Small intestine (tissue), 7 donors: ENCODE results near the gene NUP214. TPM values are rescaled to one million over a fixed set of nuclear protein-coding genes. Genes with fewer than 3 reads are reported as not detected.
A peak's percentile ranks its signal among the peaks of the same experiment; 100 is the strongest.

Experiments used
- DNase-seq, 2 donors: peaks; one replicate each; pipeline versions ENCODE4 v3.0.0 to v3.0.0-alpha.2; 2013
- FAIRE-seq: peaks from 2 replicates; lab custom pipeline; 2012; peaks lifted over from hg19 to GRCh38; lab: Jason Lieb, UNC
- H3K27ac ChIP-seq, 3 donors: one replicate each; pipeline ENCODE4 v1.5.1; 2013; ENCODE audit warnings: low read length in 2 of 3, mild to moderate bottlenecking in 2 of 3, control low read depth in 1 of 3, inconsistent platforms in 1 of 3, low read depth in 1 of 3, moderate library complexity in 1 of 3
- H3K27me3 ChIP-seq, 3 donors: one replicate each; pipeline ENCODE4 v1.6.1; 2013; ENCODE audit warnings: low read length in 3 of 3, inconsistent platforms in 1 of 3; ENCODE audit not compliant: control insufficient read depth in 3 of 3, insufficient read depth in 3 of 3
- H3K36me3 ChIP-seq, 3 donors: one replicate each; pipeline ENCODE4 v1.6.1; 2013; ENCODE audit warnings: low read length in 3 of 3, inconsistent platforms in 1 of 3, low read depth in 1 of 3, mild to moderate bottlenecking in 1 of 3, moderate library complexity in 1 of 3; ENCODE audit not compliant: control insufficient read depth in 3 of 3, insufficient read depth in 2 of 3
- H3K4me1 ChIP-seq, 3 donors: one replicate each; pipeline ENCODE4 v1.6.1; 2013; ENCODE audit warnings: low read length in 2 of 3, inconsistent platforms in 1 of 3, low read depth in 1 of 3, mild to moderate bottlenecking in 1 of 3, moderate library complexity in 1 of 3; ENCODE audit not compliant: control insufficient read depth in 3 of 3, insufficient read depth in 2 of 3
- H3K4me3 ChIP-seq, 3 donors: one replicate each; pipeline ENCODE4 v1.5.1; 2013; ENCODE audit warnings: low read length in 3 of 3, control low read depth in 1 of 3, inconsistent platforms in 1 of 3, low read depth in 1 of 3, mild to moderate bottlenecking in 1 of 3, moderate library complexity in 1 of 3
- H3K9me3 ChIP-seq, 2 donors: one replicate each; pipeline ENCODE4 v1.6.1; 2013; ENCODE audit warnings: low read depth in 1 of 2, low read length in 1 of 2; ENCODE audit not compliant: control insufficient read depth in 2 of 2, insufficient read depth in 1 of 2
- WGBS, 3 donors: extraction: QIAGEN DNeasy Blood & Tissue Kit; methylation state at CpG; one replicate each; pipeline ENCODE4 v1.1.7; 2013; 5-methylcytosine and 5-hydroxymethylcytosine counted together
- polyA plus RNA-seq, 4 donors: library from polyadenylated mRNA; stranded (reverse) in 3 of 4; unstranded in 1 of 4; fragments of 200-250 nt in 3 of 4; fragments of 120-200 nt in 1 of 4; gene quantifications; one replicate each; pipeline versions ENCODE4 v1.2.1 to v1.2.3, GENCODE V29; 2013
- donor health status: healthy with polysubstance abuse.
- donor health status: control.
- donor health status: control.
- donor health status: Bipolar disorder and iron deficiency.
- donor health status: healthy.

NUP214 gene
- polyA plus RNA-seq, 4 donors = 16.7 to 49.7 (median 37.3) TPM

DNA sequence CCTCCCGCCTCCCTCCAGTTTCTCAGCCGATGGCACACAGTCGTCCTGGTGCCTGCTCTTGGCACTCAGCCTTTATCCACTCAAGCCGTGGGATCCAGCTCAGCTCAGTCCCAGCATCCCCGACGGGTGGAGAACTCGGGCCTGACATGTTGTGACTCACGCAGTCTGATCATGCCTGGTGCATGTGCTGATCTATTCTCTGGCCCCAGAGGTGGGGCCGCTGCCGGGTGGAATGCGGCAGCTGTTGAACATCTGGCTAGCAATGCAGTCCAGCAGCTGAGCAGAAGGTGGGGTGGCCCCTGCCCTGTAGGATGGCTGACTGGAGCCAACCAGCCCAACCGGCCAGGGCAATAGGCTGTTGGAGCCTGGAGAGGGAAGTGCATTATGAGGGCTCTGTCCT is 30.8 kb upstream of the NUP214 start:
- Histone ChIP-seq H3K27me3 (peaks cover 0 to 46% (median 18%) of the 10 kb centered on the region in 3 donors), H3K9me3 (no peaks in the 10 kb centered on the region), H3K4me3 (no peak overlapping the region), H3K36me3 (no peaks in the 10 kb centered on the region), H3K4me1 (no peaks in the 10 kb centered on the region), H3K27ac (no peak overlapping the region)
- 40 to 51% (median 40%) methylated on average over 12 of the region's 12 CpGs for WGBS, 3 donors
- DNase-seq = no peak
- FAIRE-seq = no peak

DNA sequence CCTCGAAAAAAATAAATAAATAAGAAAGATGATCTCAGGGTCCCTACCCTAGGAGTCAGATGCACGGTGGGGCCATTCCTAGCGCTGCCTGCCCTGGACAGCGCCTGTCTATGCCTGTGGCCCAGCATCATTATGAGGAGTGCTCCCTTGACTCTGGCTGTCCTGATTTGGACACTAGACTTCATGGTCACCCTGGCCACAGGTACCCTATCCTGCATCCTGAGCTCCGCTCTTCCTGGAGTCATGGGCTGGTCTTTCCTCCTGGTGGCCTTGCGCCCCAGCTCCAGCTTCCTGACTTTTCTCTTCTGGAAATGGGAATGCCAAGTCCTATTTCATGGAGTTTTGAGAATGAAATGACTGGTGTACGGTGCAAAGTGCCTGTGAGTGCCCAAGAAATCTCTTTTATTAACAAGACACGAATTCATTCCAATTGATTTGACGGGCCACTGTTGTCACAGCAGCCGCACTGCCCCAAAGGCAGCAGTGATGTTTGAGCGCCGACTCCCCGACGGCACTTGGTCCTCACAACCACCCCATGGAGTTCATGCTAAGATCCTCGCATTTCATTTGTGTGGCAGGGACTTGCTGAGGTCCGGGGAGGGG is 29.6 kb upstream of the NUP214 start:
- no peak for DNase-seq
- no peaks in the 10 kb centered on the region for H3K4me1 ChIP-seq
- 32 to 35% (median 34%) methylated on average over 16 of the region's 16 CpGs for WGBS, 3 donors
- H3K27me3 ChIP-seq = peaks cover 0 to 46% (median 18%) of the 10 kb centered on the region in 3 donors
- no peak for FAIRE-seq
- no peak overlapping the region for H3K27ac ChIP-seq
- peak overlapping the region in 1 of 3 donors; percentile 36 for H3K4me3 ChIP-seq
- no peaks in the 10 kb centered on the region for H3K36me3 ChIP-seq
- H3K9me3 ChIP-seq = no peaks in the 10 kb centered on the region

DNA sequence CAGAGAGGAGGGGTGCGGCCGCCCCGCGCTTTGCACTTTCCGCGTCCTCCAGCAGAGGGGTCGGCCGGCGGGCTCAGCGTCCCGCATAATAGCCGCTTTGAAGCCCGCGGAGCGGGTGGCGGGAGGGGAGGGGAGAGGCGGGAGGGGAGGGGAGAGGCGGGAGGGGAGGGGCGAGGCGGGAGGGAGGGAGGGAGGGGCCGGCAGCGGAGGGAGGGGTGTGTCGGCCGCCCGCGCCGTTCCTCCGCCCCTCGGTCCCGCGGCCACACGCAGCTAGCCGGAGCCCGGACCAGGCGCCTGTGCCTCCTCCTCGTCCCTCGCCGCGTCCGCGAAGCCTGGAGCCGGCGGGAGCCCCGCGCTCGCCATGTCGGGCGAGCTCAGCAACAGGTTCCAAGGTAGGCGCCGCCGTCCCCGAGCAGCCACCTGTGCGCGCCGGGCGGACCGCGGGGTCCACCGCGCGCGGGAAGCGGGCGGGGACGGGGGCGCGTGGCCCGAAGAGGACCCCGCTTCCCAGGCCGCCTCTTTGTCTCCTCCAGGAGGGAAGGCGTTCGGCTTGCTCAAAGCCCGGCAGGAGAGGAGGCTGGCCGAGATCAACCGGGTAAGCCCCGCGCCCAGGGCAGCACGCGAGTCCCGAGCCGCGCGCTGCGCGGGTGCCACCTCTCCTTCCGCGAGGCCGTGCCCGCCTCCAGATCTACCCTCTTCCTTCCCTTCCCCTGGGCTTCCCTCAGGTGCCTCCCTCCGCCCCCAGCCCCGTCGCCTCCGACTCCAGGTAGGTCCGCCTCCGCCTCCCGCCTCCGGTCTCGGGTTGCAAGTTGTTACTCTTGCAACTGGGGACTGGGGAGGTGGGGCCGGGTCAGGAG is 28.9 kb upstream of the NUP214 start, which contains the start of gene AIF1L:
Gene AIF1L (plus strand): TSS at position 263 of the 857 bp plus-strand sequence. CDS start 99 bp downstream, at position 362.
- H3K27me3 ChIP-seq = peaks cover 0 to 46% (median 18%) of the 10 kb centered on the region in 3 donors
- 0 to 2% (median 1%) methylated on average over 52 to 95 of the region's 99 CpGs for WGBS, 3 donors

DNA sequence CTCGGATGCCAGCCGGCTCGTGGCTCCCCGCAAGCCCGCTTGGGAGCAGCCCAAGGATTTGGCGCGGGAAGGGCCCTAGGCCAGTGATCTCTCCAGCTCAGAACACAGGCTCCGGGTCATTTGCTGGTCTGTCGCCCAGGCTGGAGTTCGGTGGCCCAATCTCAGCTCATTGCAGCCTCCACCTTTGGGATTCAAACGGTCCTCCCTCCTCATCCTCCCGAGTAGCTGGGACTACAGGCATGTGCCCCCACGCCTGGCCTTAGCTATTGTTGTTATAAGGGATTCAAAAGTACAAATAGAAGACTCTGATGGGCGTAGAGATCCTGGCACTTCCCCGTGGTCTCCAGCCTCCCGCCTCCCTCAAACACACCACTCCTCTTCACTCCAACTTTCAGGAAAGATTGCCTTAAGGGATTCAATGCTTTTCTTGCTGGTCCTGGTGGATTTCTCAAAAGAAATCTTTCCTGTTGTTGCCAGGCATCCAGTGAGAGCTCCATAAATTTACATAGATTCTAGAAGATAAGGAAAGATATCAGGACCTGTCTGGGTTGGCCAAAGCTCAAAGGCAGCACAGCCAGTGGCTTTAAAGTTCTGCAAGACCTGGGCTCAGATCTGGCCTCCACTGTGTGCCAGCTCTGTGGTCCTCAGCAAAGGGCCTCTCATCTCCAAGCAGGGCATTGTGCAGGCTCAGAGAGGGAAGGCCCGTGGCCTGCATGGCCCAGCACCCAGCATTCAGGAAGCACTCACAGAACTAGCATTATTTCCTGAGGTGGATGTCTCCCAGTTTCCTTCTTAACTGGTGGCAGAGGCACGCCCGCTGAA is 28.0 kb upstream of the NUP214 start:
- Histone ChIP-seq H3K27ac (no peak overlapping the region), H3K36me3 (no peaks in the 10 kb centered on the region), H3K27me3 (peaks cover 0 to 46% (median 18%) of the 10 kb centered on the region in 3 donors), H3K4me1 (no peaks in the 10 kb centered on the region), H3K9me3 (no peaks in the 10 kb centered on the region), H3K4me3 (peak overlapping the region in 1 of 3 donors; percentile 15)
- no peak for FAIRE-seq
- WGBS, 3 donors = 23 to 33% (median 29%) methylated on average over 19 of the region's 19 CpGs
- DNase-seq = no peak

More for the DNA sequence above, 28.9 kb upstream of the NUP214 start, which contains the start of gene AIF1L:
- no peak within 1 kb of the TSS for H3K27ac ChIP-seq
- no peaks in the 10 kb centered on the region for H3K36me3 ChIP-seq
- no peaks in the 10 kb centered on the region for H3K4me1 ChIP-seq
- H3K9me3 ChIP-seq = no peaks in the 10 kb centered on the region
- no peak for FAIRE-seq
- peak; percentile 2 to 64 for DNase-seq
- H3K4me3 ChIP-seq = peak within 1 kb of the TSS in 2 of 3 donors; percentile 15 to 36

DNA sequence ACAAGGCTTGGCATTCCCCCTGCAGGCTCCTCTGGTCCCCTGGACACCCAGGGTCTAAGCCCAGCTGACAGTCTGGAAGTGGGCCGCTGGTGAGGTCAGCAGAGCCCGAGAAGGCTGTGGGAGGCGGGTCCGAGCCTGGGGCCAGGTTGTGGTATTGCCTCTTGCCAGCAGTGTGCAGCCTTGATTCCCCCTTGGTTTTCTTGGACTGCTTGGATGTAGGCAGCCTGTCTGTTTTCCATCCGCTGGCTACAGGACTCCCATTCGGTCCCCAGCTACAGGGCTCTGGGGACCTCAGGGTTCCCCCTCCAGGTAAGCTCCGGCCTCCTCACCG is 27.5 kb upstream of the NUP214 start:
- 80 to 82% (median 80%) methylated on average over 8 of the region's 8 CpGs for WGBS, 3 donors
- FAIRE-seq (no peak), DNase-seq (no peak)
- Histone ChIP-seq H3K4me3 (no peak overlapping the region), H3K9me3 (no peaks in the 10 kb centered on the region), H3K4me1 (no peaks in the 10 kb centered on the region), H3K36me3 (no peaks in the 10 kb centered on the region), H3K27me3 (peaks cover 0 to 46% (median 18%) of the 10 kb centered on the region in 3 donors), H3K27ac (no peak overlapping the region)

DNA sequence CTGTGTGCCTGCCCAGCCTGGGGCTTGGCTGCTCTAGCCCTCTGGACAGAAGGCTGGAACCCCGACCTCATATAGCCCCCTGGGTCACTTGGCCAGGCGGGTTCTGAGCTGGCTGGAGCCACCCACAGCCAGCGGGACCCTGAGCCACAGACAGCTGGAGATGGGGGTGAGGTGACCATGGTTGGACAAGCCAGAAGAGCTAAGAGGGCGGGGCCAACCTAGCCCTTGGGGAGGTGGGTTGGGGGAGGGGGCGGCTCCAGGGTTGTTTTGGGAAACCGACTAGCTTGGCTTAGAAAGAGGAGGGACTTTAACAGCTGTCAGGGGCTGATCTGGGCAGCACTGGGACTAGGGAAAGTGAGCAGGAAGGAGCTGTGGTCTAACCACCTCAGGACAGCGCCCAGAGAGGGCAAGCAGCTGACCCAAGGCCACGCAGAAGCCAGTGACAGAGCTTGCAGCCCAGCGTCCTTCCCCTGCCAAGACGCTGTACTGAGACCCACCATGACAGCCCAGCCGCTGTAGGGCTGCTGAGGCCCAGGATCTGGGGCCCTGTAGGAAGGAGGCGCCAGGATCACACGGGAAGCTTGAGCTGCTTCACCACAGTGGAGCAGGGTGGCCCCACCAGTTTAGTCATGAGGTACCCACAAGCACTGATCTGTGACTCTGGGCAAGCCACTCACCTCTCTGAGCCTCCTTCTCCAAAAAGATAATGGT is 26.8 kb upstream of the NUP214 start:
- Histone ChIP-seq H3K4me3 (no peak overlapping the region), H3K27me3 (peaks cover 0 to 44% (median 18%) of the 10 kb centered on the region in 3 donors), H3K27ac (no peak overlapping the region), H3K36me3 (no peaks in the 10 kb centered on the region), H3K4me1 (no peaks in the 10 kb centered on the region), H3K9me3 (no peaks in the 10 kb centered on the region)
- no peak for FAIRE-seq
- WGBS, 3 donors = 78 to 85% (median 83%) methylated on average over 11 to 13 of the region's 13 CpGs
- DNase-seq = no peak

DNA sequence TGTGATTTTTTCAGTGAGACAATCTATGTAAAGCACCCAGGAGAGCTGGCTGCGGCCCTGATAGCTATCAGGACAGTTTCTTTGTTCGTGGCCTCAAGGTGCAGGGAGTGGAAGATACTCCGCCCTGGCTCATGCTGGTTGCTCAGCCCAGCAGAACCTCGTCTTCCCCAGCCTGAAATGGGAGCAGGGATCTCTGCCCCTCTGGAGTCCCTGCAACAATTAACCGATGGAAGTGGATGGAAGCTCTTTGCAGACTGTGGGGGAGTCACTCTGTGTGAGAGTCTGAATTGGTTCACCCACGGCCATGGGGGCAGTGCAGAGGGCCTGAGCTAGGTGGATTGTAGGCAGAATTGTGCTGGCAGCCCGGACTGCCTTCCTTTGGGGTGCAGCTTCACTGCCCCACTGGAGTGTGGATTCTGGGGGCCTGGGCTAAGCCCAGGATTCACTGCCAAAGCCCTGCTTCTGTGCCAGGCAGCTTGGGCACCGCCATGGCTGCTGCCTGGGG is 26.2 kb upstream of the NUP214 start:
- Histone ChIP-seq H3K36me3 (no peaks in the 10 kb centered on the region), H3K9me3 (no peaks in the 10 kb centered on the region), H3K4me1 (no peaks in the 10 kb centered on the region), H3K27ac (no peak overlapping the region), H3K27me3 (peaks cover 0 to 38% (median 18%) of the 10 kb centered on the region in 3 donors), H3K4me3 (no peak overlapping the region)
- no peak for FAIRE-seq
- WGBS, 3 donors = 78 to 80% (median 79%) methylated on average over 8 of the region's 8 CpGs
- no peak for DNase-seq
